Measurements from ENCODE around the gene PRKN. TPM values are rescaled to one million over a fixed set of nuclear protein-coding genes. Genes with fewer than 3 reads are reported as not detected.

The PRKN gene
- total RNA-seq, 1 donor from 2014 or later: 1.2 TPM

DNA sequence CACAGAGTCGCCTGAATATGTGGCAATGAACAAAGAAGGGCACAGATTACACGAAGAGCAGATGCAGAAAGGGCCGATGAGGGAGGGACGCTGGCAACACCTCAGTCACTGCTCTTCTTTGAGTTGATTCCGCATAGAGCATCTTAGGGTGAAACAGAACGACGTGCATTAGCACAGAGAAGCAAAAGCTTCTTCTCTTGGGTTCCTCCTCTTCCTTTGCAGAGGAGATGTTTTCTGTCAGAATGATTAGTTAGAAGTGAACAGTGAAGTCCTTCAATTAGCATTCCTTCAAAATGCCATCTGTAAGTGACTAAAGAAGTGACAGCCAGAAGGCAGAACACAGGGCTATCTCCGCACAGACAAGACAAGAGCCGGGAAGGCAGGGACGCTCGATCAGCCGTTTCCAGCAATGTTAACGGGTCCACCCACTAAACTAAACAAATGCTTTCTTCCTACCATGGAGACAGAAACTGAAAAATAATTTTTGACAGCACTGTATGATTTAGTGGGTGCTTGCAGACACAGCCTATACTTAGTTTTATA lies 1233.9 kb downstream of the PRKN start:
- H3K4me3 ChIP-seq (ENCODE audit: low read depth, low read length): no peak overlapping the region
- TF ChIP-seq, protein P1, sequence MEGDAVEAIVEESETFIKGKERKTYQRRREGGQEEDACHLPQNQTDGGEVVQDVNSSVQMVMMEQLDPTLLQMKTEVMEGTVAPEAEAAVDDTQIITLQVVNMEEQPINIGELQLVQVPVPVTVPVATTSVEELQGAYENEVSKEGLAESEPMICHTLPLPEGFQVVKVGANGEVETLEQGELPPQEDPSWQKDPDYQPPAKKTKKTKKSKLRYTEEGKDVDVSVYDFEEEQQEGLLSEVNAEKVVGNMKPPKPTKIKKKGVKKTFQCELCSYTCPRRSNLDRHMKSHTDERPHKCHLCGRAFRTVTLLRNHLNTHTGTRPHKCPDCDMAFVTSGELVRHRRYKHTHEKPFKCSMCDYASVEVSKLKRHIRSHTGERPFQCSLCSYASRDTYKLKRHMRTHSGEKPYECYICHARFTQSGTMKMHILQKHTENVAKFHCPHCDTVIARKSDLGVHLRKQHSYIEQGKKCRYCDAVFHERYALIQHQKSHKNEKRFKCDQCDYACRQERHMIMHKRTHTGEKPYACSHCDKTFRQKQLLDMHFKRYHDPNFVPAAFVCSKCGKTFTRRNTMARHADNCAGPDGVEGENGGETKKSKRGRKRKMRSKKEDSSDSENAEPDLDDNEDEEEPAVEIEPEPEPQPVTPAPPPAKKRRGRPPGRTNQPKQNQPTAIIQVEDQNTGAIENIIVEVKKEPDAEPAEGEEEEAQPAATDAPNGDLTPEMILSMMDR (IDR thresholded peaks at IDR 0.05; ENCODE audit: insufficient read depth, low read length, poor library complexity, severe bottlenecking): no peak
- no peak for DNase-seq (ENCODE audit: low read depth)

GRCh38 chr6:161489626-161490306 lies 1237.8 kb downstream of the PRKN start:
- H3K36me3 ChIP-seq (ENCODE audit: control insufficient read depth, insufficient read depth, low read length): no peaks in the 10 kb centered on the region
- no peak overlapping the region for H3K4me3 ChIP-seq (ENCODE audit: low read depth, low read length)
- H3K27me3 ChIP-seq (ENCODE audit: control insufficient read depth, insufficient read depth, low read length): no peaks in the 10 kb centered on the region
- TF ChIP-seq, protein P1 (IDR thresholded peaks at IDR 0.05; ENCODE audit: insufficient read depth, low read length, poor library complexity, severe bottlenecking): no peak
- DNase-seq (ENCODE audit: low read depth): no peak

More for the DNA sequence above, 1233.9 kb downstream of the PRKN start:
- no peaks in the 10 kb centered on the region for H3K36me3 ChIP-seq (ENCODE audit: control insufficient read depth, insufficient read depth, low read length)
- H3K27me3 ChIP-seq (ENCODE audit: control insufficient read depth, insufficient read depth, low read length): no peaks in the 10 kb centered on the region

- H3K4me3 ChIP-seq (ENCODE audit: low read depth, low read length): no peak overlapping the region
- no peak for DNase-seq (ENCODE audit: low read depth)
- H3K27me3 ChIP-seq (ENCODE audit: control insufficient read depth, insufficient read depth, low read length): no peaks in the 10 kb centered on the region
- no peaks in the 10 kb centered on the region for H3K36me3 ChIP-seq (ENCODE audit: control insufficient read depth, insufficient read depth, low read length)
- TF ChIP-seq, protein P1 (IDR thresholded peaks at IDR 0.05; ENCODE audit: insufficient read depth, low read length, poor library complexity, severe bottlenecking): no peak
These were observed 1239.9 kb downstream of the PRKN start for GRCh38 chr6:161487694-161488093.

DNA sequence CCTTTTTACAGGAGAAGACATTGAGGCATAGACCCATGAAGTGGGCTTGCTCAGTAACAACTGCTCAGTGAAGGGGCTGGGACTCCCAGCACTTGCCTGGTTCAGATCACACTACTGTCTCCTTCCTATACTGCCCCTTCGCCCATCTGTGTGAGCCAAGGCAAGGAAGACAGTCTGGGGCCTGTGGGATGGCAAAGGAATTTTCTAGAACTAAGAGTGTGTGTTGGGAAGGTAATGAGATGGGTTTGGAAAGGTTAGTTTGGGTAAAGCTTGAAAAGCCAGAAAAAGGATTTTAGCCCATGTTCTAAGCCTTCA lies 1240.4 kb downstream of the PRKN start:
- Histone ChIP-seq H3K36me3 (ENCODE audit: control insufficient read depth, insufficient read depth, low read length) (no peaks in the 10 kb centered on the region), H3K4me3 (ENCODE audit: low read depth, low read length) (no peak overlapping the region), H3K27me3 (ENCODE audit: control insufficient read depth, insufficient read depth, low read length) (no peaks in the 10 kb centered on the region)
- no peak for DNase-seq (ENCODE audit: low read depth)
- TF ChIP-seq, protein P1 (IDR thresholded peaks at IDR 0.05; ENCODE audit: insufficient read depth, low read length, poor library complexity, severe bottlenecking): no peak

- DNase-seq (ENCODE audit: low read depth): no peak
- Histone ChIP-seq H3K36me3 (ENCODE audit: control insufficient read depth, insufficient read depth, low read length) (no peaks in the 10 kb centered on the region), H3K27me3 (ENCODE audit: control insufficient read depth, insufficient read depth, low read length) (no peaks in the 10 kb centered on the region), H3K4me3 (ENCODE audit: low read depth, low read length) (no peak overlapping the region)
- TF ChIP-seq, protein P1 (IDR thresholded peaks at IDR 0.05; ENCODE audit: insufficient read depth, low read length, poor library complexity, severe bottlenecking): no peak
These were observed 1241.0 kb downstream of the PRKN start for GRCh38 chr6:161486361-161487216.

All from kidney epithelial cell (primary cell).